Measurements from ENCODE around the gene GALNT9.
A peak's percentile ranks its signal among the peaks of the same experiment; 100 is the strongest.

GALNT9 gene

GRCh38 chr12:132292328-132293319, 36.8 kb downstream of the GALNT9 start:
- no peak for DNase-seq

- no peak for DNase-seq
Measured at GRCh38 chr12:132291402-132292175, 37.8 kb downstream of the GALNT9 start.

DNA sequence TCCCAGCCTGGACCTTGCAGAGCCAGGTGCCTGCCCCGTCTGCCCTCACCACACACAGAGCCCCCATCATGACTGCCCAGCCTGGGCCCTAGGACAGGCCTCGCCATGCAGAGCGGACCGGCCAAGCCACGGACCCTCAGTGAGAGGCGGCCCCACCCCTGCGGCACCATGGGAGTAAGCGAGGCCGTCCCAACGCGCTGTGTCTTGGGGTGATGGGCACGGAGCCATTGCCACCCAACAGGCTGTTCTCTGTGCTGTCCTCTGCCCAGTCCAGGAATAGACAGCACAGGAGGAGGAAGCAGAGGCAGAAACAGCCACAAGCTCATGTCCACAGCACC, 39.2 kb downstream of the GALNT9 start:
- no peak for DNase-seq

DNA sequence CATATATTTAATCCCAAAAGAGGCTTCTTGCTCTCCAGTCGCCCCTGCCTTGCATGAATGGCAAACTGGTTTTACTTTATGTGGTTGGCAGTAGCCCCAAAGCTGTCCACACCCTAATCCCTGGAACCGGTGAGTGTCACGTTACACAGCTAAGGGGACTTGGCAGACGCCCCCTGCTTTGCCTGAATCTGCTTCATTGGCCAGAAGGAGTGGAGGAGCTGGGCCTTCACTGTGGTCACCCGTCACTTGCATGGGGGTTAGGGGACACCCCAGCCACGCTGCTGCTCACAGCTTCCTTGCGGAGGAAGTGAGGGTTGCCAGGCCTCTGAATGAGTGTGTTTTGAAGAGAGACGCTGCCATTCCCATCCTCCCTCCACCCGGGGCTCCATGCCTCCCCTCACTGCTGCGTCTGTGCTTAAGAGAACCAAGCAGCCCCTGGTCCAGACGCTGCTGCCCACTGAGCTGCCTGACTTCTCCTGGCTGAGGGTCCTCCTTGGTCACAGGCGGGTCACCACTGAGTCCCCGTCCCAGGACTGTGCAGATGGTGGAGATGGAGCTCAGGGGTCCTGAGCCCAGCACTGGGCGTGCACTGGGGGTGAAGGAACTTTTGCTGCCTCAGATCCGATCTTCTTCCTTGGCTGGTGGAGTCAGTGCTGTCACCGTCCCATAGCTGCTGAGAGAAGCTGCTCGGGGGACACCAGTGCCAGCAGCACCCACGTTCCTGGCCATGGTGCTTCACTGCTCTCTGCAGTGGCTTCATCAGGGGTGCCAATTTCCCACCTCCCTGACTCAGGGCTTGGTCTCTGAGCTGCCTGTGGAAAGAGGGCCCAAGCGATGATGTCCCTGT, 39.8 kb downstream of the GALNT9 start:
- DNase-seq = no peak

GRCh38 chr12:132288516-132289215, 40.7 kb downstream of the GALNT9 start:
- DNase-seq = no peak

GRCh38 chr12:132287391-132288238, 41.8 kb downstream of the GALNT9 start:
- no peak for DNase-seq

DNA sequence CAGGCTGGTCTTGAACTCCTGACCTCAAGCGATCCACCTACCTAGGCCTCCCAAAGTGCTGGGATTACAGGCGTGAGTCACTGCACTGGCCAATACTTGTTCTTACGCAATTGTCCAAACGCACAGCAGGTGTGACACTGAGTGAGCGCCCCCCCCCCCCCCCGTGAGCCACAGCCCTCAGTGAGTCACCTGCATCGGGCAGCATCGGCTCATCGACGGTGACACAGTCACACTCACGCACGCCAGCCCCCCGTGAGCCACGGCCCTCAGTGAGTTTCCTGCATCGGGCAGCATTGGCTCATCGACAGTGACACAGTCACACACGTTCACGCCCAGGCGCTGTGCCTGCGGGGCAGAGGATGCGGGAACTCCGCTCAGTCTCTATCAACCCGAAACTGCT, 42.5 kb downstream of the GALNT9 start:
- DNase-seq = no peak

DNA sequence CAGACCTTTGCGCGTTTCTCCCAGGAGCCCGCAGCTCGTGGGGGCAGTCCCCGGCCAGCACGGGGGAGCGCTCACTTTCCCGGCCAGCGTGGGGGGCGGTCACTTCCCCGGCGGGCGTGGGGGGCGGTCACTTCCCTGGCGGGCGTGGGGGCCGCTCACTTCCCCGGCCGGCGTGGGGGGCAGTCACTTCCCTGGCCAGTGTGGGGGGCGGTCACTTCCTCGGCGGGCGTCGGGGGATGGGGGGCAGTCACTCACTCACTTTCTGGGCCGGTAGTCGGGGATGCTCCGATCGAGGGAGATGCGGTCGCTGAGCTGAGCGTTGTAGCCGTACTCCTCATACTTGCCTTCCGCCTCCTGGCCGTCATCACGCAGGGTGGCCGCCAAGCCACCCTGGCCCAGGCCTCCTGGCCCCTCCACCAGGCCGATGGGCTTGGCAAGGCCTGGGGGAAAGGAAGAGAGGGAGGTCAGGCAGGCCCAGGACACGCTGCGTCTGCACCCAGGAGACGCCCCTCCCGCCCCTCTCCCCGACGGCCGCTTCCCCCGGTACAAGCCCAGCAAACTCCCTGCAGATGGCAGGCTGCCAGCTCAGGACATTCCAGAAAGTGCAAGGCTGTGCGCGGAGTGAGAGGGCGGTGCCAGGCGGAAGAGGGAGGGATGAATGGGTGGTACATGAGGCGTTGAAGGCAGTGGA, 43.3 kb downstream of the GALNT9 start:
- peak; percentile 56 for DNase-seq

DNA sequence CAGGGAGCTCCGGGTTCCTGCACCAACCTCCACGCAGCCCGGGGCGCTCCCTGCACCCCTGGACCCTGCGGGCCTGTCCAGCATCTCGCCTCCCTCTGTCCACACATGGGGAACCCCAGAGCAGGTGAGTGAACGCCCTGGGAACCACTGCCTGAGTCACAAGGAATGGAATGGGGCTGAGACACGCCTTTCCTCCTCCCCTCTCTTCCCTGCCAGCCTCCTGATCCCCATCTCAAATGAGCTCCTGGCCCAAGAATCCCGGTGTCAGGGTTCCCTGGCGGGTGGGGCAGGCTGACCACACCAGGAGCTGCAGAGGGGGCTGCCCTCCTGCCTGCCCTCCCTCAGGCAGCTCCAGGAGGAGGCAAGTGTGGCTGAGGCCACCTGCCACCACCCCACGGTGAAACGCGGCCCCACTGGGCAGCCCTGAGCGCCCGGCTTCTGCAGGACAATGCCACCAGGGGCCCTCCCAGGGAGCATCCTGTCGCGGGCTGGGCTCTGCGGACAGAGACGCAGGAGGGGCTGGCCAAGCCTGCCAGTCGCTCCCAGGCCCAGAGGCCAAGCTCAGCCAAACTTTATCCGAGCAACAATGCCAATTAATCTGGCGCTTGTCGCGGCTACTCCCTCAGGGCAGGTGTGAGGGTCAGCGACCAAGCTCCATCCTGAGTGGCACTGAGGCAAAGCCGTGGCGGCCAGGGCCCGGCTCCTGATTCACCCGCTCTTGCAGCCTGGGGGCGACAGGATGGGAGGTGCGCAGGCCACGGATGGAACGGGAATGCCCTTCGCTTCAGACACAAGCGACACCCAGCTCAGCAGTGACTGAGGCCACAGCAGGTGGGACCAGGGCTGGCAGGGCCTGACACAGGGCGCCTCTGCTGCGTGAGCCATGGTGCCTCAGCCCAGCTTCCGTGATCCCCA, 44.3 kb downstream of the GALNT9 start:
- DNase-seq = no peak

DNA sequence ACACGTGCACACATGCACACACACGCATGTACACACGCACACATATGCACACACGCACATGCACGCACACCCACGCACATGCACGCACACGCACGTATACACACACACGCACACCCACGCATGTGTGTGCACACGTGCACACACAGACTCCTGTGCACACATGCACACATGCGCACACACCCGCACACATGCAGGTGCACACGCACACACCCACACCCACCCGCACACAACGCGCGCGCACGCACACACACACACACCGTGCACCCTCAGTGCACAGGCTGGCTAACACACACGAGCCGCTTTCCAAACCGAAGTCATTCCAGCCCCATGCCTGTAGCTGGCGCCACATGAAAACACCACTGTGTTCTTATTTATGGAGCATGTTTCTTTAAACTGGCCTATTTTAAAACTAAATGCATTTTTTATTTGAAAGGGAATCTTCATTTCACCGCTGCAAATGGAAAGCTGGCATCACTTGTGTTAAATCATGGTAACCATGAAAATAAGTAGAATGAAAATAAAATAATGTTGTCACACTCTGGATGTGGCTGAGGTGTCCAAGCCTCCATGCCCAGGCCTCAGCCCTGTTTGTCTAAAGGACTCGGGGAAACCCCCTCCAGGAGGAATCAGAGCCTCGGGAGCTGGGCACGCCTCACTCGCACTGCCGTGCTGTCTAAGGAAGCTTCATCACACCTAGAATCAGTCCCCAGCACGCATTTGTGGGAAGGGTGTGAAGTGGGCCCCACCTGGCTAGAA, 45.1 kb downstream of the GALNT9 start:
- DNase-seq = no peak

DNA sequence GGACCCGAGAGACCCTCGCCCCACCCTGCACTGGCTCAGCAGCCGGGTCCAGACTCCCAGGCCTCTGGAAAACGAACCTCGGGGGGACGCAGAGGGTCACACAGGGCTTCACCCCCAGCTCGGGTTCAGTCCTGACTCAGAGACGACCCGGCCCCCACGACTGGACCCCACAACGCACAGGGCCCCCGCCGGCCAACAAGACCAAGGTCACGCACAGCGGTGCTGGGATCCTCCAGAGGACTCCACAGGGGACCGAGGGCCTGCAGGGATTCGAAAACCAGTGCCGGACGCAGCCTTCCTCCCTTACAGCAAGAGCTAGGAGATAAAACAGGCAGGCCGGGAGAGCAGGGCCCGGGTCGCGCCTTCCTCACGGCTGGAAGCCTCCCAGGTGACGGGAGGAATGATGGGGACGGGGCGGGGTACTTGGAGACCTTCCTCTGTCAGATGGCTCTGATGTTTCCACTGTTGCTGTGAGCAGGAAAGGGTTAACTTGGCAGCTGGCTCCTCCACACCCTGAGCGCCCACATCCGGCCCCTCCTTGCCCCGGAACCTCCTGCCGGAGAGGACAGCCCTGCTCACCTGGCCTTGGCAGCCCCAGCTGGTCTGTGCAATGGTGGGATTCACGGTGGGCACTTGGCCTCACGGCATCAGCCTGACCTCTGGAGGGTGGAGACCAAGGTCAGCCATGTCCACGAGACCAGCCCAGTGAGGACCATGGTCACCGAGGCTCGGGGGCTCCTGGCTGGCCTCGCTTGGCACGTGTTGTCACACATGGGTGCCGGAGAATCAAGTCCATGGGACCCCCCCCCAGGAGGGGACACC, 46.2 kb downstream of the GALNT9 start:
- no peak for DNase-seq

GRCh38 chr12:132282031-132282949, 47.1 kb downstream of the GALNT9 start:
- no peak for DNase-seq

- no peak for DNase-seq
Measured at GRCh38 chr12:132281038-132281437, 48.4 kb downstream of the GALNT9 start.

GRCh38 chr12:132280406-132280805, 49.0 kb downstream of the GALNT9 start:
- no peak for DNase-seq

DNA sequence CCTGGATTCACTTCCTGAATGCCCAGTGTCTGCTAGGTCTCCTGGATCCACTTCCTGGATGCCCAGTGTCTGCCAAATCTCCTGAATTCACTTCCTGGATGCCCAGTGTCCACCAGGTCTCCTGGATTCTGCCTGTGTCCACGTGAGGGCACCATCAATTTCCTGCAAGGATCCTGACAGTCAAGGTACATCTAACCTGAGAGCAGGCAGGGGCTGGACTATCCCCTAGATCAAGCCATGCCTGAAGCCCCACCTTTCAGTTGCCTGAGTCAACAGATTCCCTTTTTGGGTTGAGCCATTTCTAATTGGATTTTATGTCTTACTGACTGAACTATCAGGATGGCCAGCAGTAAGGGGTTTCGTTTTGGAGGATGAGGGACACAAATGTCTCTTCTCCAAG, 49.5 kb downstream of the GALNT9 start:
- DNase-seq = no peak

GRCh38 chr12:132279184-132279889, 50.1 kb downstream of the GALNT9 start:
- no peak for DNase-seq
